ENCODE measurements around the gene ZNF343. TPM values are rescaled to one million over a fixed set of nuclear protein-coding genes. Genes with fewer than 3 reads are reported as not detected.
"Not testable (repeated sequence)": the region's sequence is repeated elsewhere in the genome, so short reads cannot be mapped to it uniquely, and the experiment has no call there.

ZNF343 gene
- total and polyA plus RNA-seq, 2 of the 8 experiments (the other 6 are each of a cell fraction or from before 2014, with no cell fraction given) = 1.8 to 5.0 TPM

GRCh38 chr20:2522826-2523429 lies 14.2 kb upstream of the ZNF343 start:
- H2AFZ ChIP-seq (ENCODE audit: low read length); H3K79me2 ChIP-seq (ENCODE audit: control insufficient read depth in 1 of 2, insufficient read depth in 2 of 2, low read length in 2 of 2); H3K9me3 ChIP-seq (ENCODE audit: insufficient read depth in 2 of 2, low read depth in 1 of 2, low read length in 1 of 2); H4K91ac ChIP-seq (replicated peaks; ENCODE audit: insufficient read length, low read length); H3K4me1 ChIP-seq (replicated peaks in 1 of 4; ENCODE audit: control insufficient read depth in 3 of 4, insufficient read depth in 4 of 4, low read length in 3 of 4); H3K9ac ChIP-seq (replicated peaks in 1 of 4; ENCODE audit: extremely low read depth in 1 of 4, low read depth in 3 of 4, low read length in 3 of 4); H3K23ac ChIP-seq (ENCODE audit: insufficient read length); H2BK15ac ChIP-seq (ENCODE audit: low read length); FAIRE-seq; H3K36me3 ChIP-seq (ENCODE audit: control insufficient read depth in 2 of 4, insufficient read depth in 4 of 4, low read length in 3 of 4); H3K27ac ChIP-seq (ENCODE audit: low read depth, low read length); H2BK12ac ChIP-seq (ENCODE audit: low read depth, low read length); H3K4ac ChIP-seq (replicated peaks; ENCODE audit: insufficient read length, low read depth, low read length); H3K4me3 ChIP-seq (ENCODE audit: extremely low read depth in 1 of 4, insufficient read depth in 2 of 4, low read depth in 3 of 4, low read length in 4 of 4); H4K20me1 ChIP-seq (replicated peaks in 1 of 2; ENCODE audit: control insufficient read depth in 1 of 2, insufficient read depth in 2 of 2, low read length in 2 of 2); H3K18ac ChIP-seq (ENCODE audit: extremely low read depth, low read length); H3K56ac ChIP-seq (replicated peaks; ENCODE audit: insufficient read length, low read depth, low read length); H2BK120ac ChIP-seq (replicated peaks; ENCODE audit: low read depth, low read length); H3K4me2 ChIP-seq (ENCODE audit: insufficient read depth in 1 of 2, low read depth in 2 of 2, low read length in 2 of 2); H2AK5ac ChIP-seq (ENCODE audit: low read depth, low read length); H3K79me1 ChIP-seq (ENCODE audit: low read depth, low read length); H4K5ac ChIP-seq (ENCODE audit: insufficient read length, low read depth, low read length); H4K8ac ChIP-seq (ENCODE audit: extremely low read depth, insufficient read depth, low read length); H2BK5ac ChIP-seq (ENCODE audit: low read depth, low read length); DNase-seq (ENCODE audit: low read depth in 1 of 2, low spot score in 2 of 2); H3K14ac ChIP-seq (ENCODE audit: insufficient read length); H2BK20ac ChIP-seq (ENCODE audit: low read length): not testable (repeated sequence)
- 92% methylated on average over 5 of the region's 5 CpGs; no CpG with 5 or more reads in 1 of the 2 experiments for WGBS, 2 experiments (ENCODE audit: extremely low coverage in 1 of 2, insufficient coverage in 1 of 2, insufficient read length in 1 of 2, insufficient replicate concordance in 2 of 2, low coverage in 1 of 2, low lambda C conversion rate in 2 of 2, missing lambda C conversion rate in 1 of 2)
- H3K27me3 ChIP-seq (replicated peaks in 1 of 4; ENCODE audit: control insufficient read depth in 3 of 4, extremely low read depth in 1 of 4, insufficient read depth in 3 of 4, low read length in 3 of 4) = peaks cover 4 to 54% (median 37%) of the 10 kb centered on the region in 4 experiments
- ChIA-PET CTCF (ENCODE audit: partially characterized antibody) (interaction anchor here (0.6 to 4.6 kb wide), 44 partner anchors 9 to 746 kb away, joined by 3 to 35 read pairs (median 5); partner anchors contain the start of genes NOP56, SNRPB, TMC2 and ZNF343), POLR2A (ENCODE audit: partially characterized antibody) (interaction anchor here (1.2 to 1.6 kb wide), 2 partner anchors 56 to 129 kb away, joined by 5 to 10 read pairs; partner anchors contain the start of gene NOP56)
- peaks cover 11% of the 10 kb centered on the region for H3K23me2 ChIP-seq (ENCODE audit: low read depth, low read length)

Measured in H1 (cell line).